Measurements from ENCODE around the gene PPP1R3C. TPM values are rescaled to one million over a fixed set of nuclear protein-coding genes. Genes with fewer than 3 reads are reported as not detected.

Gene PPP1R3C
- total RNA-seq, 4 donors from 2014 or later, result 5.3 to 30.2 (median 10.3) TPM

DNA sequence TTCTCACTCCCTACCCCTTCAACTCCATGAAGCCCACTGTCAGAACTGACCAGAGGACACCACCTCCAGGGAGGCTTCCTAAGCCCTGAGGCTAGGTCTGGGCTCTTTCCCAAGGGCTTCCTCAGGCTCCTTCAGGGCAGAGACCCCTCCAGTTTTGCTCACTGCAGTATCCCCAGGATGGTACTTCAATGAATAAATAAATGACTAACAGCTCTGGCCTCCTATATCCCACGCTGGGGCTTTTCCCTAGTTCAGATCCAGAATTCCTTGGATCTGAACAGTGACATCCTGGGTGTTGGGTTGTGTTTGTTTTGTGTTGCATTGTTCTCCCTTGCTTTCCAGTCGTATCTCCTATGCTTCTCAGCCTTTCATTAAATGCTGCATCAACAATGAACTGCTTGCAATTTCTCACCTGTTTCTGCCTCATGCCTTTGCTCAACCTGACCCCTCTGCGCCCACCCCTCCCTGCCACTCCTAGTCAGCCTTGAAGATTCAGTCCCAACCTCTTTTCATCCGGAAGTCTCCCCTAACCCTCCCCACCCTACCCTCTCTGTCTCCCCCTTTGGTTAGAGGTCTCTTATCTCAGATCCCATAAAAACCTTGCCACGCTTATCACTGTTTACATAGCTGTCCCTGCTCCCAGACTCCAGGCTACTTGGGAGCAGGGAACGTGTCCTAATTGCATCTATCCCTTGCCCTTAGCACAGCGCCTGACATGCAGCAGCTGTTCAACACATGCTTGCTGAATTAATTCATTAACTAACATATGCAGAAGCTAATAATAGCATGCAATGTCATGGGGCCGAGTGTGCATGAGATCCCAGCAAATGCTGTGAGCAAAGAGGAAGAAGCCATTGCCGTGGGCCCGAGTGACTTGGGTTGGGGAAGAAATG, 41.7 kb downstream of the PPP1R3C start:
- intact Hi-C loops (cut with DNase I; ENCODE audit: low total_unique reads), result no loop called here
- WGBS, 2 donors, result 29 to 34% methylated on average over 10 of the region's 10 CpGs
- peak in 1 of 2 donors; percentile 81 for DNase-seq (ENCODE audit: low spot score in 2 of 2)
- no peak overlapping the region for H3K4me3 ChIP-seq (ENCODE audit: low read depth, poor library complexity, severe bottlenecking)
- TF ChIP-seq CTCF (IDR thresholded peaks at IDR 0.05), result no peak
- TF ChIP-seq POLR2A (IDR thresholded peaks at IDR 0.05), result no peak

DNA sequence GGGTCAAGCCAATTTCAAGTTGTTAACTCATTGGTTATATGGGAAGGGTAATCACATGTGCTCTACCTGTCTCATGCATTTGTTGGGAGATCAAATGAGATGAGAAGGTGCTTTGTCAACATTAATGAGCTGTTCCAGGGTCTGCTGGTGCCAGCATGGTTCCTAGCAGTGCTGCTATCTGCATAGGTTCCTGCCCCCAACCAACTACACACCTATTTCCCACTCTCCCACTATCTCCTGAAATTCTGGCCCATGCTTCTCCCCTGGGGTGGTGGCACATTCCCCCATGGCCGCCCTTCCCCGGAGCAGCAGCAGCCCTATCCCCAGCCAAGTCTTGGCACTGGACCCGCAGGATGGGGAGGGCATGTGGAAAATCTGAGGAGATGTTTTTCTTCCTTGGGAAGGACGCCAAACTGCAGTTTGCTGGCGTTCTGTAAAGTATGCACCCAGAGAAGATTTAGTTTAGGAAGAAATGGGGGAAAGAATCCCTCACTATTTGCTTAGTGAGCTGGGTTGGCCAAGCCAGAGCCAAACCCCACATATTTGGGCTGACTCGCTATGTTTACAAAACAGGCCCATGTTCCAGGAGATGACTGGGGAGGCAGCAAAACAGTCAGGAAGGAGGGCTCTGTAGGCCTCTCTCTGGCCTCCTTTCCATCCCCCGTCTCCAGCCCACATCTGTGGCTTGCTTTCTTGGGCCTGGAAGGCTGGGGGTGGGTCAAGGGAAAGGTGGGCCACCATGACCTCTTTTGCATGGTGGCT, 42.5 kb downstream of the PPP1R3C start:
- WGBS, 2 donors, result 8 to 26% methylated on average over 7 of the region's 7 CpGs
- H3K4me3 ChIP-seq (ENCODE audit: low read depth, poor library complexity, severe bottlenecking), result no peak overlapping the region

GRCh38 chr10:91589658-91590035, 43.2 kb downstream of the PPP1R3C start:
- no peak overlapping the region for H3K4me3 ChIP-seq (ENCODE audit: low read depth, poor library complexity, severe bottlenecking)
- intact Hi-C loops (cut with DNase I; ENCODE audit: low total_unique reads), result no loop called here
- DNase-seq (ENCODE audit: low spot score in 2 of 2), result peak in 1 of 2 donors; percentile 61
- TF ChIP-seq CTCF (IDR thresholded peaks at IDR 0.05) (no peak), POLR2A (IDR thresholded peaks at IDR 0.05) (no peak)
- 72 to 84% methylated on average over 3 of the region's 3 CpGs for WGBS, 2 donors

More for the DNA sequence above, 42.5 kb downstream of the PPP1R3C start:
- intact Hi-C loops (cut with DNase I; ENCODE audit: low total_unique reads), result no loop called here
- TF ChIP-seq POLR2A (IDR thresholded peaks at IDR 0.05) (no peak), CTCF (IDR thresholded peaks at IDR 0.05) (no peak)
- peak in 1 of 2 donors; percentile 89 for DNase-seq (ENCODE audit: low spot score in 2 of 2)

DNA sequence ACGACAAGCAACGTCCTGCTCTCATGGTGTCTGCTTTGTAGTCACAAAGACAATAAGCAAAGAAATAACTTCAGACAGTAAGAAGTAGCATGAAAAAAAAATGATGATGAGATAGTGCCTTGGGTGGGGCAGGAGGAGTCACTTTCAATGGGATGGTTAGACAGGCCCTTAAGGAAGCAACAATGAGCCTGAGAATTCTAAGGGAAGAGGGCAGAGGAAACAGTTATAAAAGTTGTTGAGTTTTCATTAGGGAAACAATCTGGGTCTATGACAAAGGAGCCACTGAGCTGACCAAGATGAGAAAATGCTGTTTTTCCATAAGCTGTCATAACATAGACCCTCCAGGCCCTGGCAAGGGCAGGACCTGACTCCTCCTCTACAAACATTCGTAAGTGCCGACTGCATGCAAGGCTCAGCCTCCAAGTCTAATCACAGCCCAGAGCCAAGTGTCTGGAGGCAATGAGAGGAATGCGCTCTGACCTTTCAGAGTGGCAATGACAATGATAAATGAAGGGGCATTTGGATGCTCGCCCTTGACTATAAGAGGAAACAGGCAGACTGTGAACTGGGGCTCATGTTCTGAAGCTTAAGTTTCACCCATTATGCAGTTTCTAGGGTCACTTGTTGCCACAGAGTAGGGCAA, 43.7 kb downstream of the PPP1R3C start:
- DNase-seq (ENCODE audit: low spot score in 2 of 2), result peak in 1 of 2 donors; percentile 80
- WGBS, 2 donors, result 36 to 39% methylated on average over 6 of the region's 6 CpGs
- TF ChIP-seq POLR2A (IDR thresholded peaks at IDR 0.05) (no peak), CTCF (IDR thresholded peaks at IDR 0.05) (no peak)
- no peak overlapping the region for H3K4me3 ChIP-seq (ENCODE audit: low read depth, poor library complexity, severe bottlenecking)
- intact Hi-C loops (cut with DNase I; ENCODE audit: low total_unique reads), result no loop called here

DNA sequence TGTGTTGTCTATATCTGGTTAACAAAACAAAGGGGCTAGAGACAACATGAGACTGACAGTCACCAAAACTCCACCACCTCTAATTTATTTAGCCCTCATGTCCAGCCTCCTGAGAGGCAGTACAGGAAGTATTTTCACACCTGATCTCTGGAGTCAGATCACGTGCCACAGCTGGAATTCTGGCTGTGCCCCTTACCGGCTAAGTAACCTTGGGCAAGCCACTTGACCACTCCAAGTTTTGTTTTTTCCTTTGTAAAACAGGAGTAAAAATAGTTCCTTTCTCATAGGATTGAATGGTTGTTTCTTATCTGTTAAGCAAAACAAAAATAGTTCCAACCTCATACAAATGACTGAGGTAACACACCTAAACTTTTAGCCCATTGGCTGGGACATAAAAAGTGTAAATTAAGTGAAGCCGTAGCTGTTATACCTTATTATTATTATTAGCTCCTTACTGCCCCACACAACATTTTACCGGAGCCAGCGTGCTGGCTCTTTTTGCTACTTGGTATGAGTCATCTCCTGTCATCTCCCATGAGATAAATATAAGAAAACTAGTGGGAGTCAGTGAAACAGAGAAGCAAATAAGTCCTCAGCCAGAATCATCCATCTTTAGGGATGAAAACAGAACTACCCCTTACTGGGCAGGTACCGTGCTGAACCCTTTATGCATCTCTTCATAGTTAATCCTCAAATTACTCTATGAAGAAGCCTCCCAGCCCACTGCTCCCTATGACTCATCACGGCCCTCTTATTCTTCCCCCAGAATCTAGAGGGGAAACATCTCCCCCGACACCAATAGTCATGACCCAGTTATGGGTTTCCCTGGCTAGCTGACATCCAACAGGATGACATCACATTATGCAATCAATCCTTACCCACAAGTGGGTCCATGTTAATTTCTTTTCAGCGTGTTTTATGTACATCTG, 44.9 kb downstream of the PPP1R3C start:
- DNase-seq (ENCODE audit: low spot score in 2 of 2), result peak in 1 of 2 donors; percentile 57
- H3K4me3 ChIP-seq (ENCODE audit: low read depth, poor library complexity, severe bottlenecking), result no peak overlapping the region
- intact Hi-C loops (cut with DNase I; ENCODE audit: low total_unique reads), result no loop called here
- WGBS, 2 donors, result 30 to 33% methylated on average over 9 of the region's 9 CpGs
- no peak for TF ChIP-seq POLR2A (IDR thresholded peaks at IDR 0.05)
- no peak for TF ChIP-seq CTCF (IDR thresholded peaks at IDR 0.05)

All from lower leg skin (tissue), 4 donors.